ENCODE results near the gene LRIG3. TPM values are rescaled to one million over a fixed set of nuclear protein-coding genes. Genes with fewer than 3 reads are reported as not detected.

The LRIG3 gene
- total and polyA plus RNA-seq, 9 of the 15 experiments (the other 6 are each of a cell fraction or from before 2014, with no cell fraction given) = 0.18 TPM; not detected in 8

GRCh38 chr12:58959639-58960300 is 39.5 kb upstream of the LRIG3 start:
- Histone ChIP-seq H2AFZ (ENCODE audit: low read depth, low read length) (no peak overlapping the region), H3K27ac (ENCODE audit: extremely low read depth, low read depth, low read length) (no peak overlapping the region), H3K79me2 (ENCODE audit: control insufficient read depth, insufficient read depth, low read length) (no peaks in the 10 kb centered on the region), H3K36me3 (ENCODE audit: control insufficient read depth, insufficient read depth, low read length) (no peaks in the 10 kb centered on the region), H4K20me1 (replicated peaks; ENCODE audit: control insufficient read depth, insufficient read depth, low read length) (no peaks in the 10 kb centered on the region), H3K9me3 (replicated peaks; ENCODE audit: control insufficient read depth, insufficient read depth, low read depth, low read length) (no peaks in the 10 kb centered on the region), H3K9ac (ENCODE audit: insufficient read depth in 1 of 2, low read depth in 2 of 2, low read length in 2 of 2) (no peak overlapping the region), H3K27me3 (ENCODE audit: control insufficient read depth in 2 of 2, insufficient read depth in 2 of 2, low read length in 2 of 2) (no peaks in the 10 kb centered on the region), H3K4me3 (no peak overlapping the region), H3K4me2 (ENCODE audit: insufficient read depth, low read length) (no peak overlapping the region), H3K4me1 (replicated peaks in 1 of 2; ENCODE audit: control insufficient read depth in 2 of 2, insufficient read depth in 2 of 2, low read length in 2 of 2) (no peaks in the 10 kb centered on the region), H3K9me1 (ENCODE audit: control insufficient read depth, insufficient read depth, low read length) (no peaks in the 10 kb centered on the region)
- TF ChIP-seq XRCC5 (IDR thresholded peaks at IDR 0.05; ENCODE audit: low read depth, low read length) (no peak), ZNF311 (CRISPR knock-in tag; IDR thresholded peaks at IDR 0.05) (no peak), NFXL1 (CRISPR knock-in tag; IDR thresholded peaks at IDR 0.05) (no peak), SAFB2 (IDR thresholded peaks at IDR 0.05; ENCODE audit: borderline replicate concordance, low read depth, low read length, severe bottlenecking) (no peak)
- TF ChIP-seq, protein P1, sequence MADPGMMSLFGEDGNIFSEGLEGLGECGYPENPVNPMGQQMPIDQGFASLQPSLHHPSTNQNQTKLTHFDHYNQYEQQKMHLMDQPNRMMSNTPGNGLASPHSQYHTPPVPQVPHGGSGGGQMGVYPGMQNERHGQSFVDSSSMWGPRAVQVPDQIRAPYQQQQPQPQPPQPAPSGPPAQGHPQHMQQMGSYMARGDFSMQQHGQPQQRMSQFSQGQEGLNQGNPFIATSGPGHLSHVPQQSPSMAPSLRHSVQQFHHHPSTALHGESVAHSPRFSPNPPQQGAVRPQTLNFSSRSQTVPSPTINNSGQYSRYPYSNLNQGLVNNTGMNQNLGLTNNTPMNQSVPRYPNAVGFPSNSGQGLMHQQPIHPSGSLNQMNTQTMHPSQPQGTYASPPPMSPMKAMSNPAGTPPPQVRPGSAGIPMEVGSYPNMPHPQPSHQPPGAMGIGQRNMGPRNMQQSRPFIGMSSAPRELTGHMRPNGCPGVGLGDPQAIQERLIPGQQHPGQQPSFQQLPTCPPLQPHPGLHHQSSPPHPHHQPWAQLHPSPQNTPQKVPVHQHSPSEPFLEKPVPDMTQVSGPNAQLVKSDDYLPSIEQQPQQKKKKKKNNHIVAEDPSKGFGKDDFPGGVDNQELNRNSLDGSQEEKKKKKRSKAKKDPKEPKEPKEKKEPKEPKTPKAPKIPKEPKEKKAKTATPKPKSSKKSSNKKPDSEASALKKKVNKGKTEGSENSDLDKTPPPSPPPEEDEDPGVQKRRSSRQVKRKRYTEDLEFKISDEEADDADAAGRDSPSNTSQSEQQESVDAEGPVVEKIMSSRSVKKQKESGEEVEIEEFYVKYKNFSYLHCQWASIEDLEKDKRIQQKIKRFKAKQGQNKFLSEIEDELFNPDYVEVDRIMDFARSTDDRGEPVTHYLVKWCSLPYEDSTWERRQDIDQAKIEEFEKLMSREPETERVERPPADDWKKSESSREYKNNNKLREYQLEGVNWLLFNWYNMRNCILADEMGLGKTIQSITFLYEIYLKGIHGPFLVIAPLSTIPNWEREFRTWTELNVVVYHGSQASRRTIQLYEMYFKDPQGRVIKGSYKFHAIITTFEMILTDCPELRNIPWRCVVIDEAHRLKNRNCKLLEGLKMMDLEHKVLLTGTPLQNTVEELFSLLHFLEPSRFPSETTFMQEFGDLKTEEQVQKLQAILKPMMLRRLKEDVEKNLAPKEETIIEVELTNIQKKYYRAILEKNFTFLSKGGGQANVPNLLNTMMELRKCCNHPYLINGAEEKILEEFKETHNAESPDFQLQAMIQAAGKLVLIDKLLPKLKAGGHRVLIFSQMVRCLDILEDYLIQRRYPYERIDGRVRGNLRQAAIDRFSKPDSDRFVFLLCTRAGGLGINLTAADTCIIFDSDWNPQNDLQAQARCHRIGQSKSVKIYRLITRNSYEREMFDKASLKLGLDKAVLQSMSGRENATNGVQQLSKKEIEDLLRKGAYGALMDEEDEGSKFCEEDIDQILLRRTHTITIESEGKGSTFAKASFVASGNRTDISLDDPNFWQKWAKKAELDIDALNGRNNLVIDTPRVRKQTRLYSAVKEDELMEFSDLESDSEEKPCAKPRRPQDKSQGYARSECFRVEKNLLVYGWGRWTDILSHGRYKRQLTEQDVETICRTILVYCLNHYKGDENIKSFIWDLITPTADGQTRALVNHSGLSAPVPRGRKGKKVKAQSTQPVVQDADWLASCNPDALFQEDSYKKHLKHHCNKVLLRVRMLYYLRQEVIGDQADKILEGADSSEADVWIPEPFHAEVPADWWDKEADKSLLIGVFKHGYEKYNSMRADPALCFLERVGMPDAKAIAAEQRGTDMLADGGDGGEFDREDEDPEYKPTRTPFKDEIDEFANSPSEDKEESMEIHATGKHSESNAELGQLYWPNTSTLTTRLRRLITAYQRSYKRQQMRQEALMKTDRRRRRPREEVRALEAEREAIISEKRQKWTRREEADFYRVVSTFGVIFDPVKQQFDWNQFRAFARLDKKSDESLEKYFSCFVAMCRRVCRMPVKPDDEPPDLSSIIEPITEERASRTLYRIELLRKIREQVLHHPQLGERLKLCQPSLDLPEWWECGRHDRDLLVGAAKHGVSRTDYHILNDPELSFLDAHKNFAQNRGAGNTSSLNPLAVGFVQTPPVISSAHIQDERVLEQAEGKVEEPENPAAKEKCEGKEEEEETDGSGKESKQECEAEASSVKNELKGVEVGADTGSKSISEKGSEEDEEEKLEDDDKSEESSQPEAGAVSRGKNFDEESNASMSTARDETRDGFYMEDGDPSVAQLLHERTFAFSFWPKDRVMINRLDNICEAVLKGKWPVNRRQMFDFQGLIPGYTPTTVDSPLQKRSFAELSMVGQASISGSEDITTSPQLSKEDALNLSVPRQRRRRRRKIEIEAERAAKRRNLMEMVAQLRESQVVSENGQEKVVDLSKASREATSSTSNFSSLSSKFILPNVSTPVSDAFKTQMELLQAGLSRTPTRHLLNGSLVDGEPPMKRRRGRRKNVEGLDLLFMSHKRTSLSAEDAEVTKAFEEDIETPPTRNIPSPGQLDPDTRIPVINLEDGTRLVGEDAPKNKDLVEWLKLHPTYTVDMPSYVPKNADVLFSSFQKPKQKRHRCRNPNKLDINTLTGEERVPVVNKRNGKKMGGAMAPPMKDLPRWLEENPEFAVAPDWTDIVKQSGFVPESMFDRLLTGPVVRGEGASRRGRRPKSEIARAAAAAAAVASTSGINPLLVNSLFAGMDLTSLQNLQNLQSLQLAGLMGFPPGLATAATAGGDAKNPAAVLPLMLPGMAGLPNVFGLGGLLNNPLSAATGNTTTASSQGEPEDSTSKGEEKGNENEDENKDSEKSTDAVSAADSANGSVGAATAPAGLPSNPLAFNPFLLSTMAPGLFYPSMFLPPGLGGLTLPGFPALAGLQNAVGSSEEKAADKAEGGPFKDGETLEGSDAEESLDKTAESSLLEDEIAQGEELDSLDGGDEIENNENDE (IDR thresholded peaks at IDR 0.05; ENCODE audit: low read depth, low read length) = no peak
- DNase-seq (ENCODE audit: extremely low read depth in 1 of 4, low spot score in 3 of 4) = no peak
- CTCF ChIA-PET (ENCODE audit: low intra/inter-chr PET ratio) = no interaction called here
- in situ Hi-C loops (cut with MboI) (no loop called here), intact Hi-C loops (cut with micrococcal nuclease) (no loop called here)
- ATAC-seq = no peak
- no peak for FAIRE-seq
- BruUV-seq (replicated peaks) = no TSS peak
- POLR2A ChIA-PET = no interaction called here
- WGBS (ENCODE audit: insufficient coverage, low coverage, missing lambda C conversion rate) = 0% methylated on average over 1 of the region's 1 CpG

All from K562 (cell line).